ENCODE results near the gene MEF2C. TPM values are rescaled to one million over a fixed set of nuclear protein-coding genes. Genes with fewer than 3 reads are reported as not detected.
"Not testable (repeated sequence)": the region's sequence is repeated elsewhere in the genome, so short reads cannot be mapped to it uniquely, and the experiment has no call there.

Gene MEF2C
- total RNA-seq, 2 experiments from 2014 or later: 0.10 to 0.17 TPM

DNA sequence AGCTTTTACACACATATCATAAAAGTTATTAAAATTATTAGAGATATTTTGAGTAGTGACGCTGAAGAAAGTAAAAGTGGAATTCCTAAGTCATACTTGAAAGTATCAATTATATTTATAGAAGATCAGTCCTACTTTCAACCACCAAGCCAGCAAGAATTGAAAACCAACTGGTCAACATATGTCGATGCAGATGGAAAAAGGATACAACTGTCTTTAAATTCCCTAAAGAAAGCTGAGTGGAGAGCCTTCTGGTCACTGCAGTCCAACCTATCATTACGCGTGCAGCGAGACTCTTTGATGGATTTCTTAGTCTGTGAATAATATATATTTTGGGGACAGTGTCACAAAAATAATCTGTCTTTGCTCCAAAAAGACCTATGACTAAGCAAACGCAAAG lies 15.3 kb downstream of the MEF2C start:
- Mint-ChIP-seq H3K36me3 (ENCODE audit: low read depth) (no peaks in the 10 kb centered on the region), H3K27ac (no peak overlapping the region), H3K9me3 (no peaks in the 10 kb centered on the region), H3K4me3 (no peak overlapping the region), H3K27me3 (peaks cover 2% of the 10 kb centered on the region), H3K4me1 (no peaks in the 10 kb centered on the region)
- CTCF ChIA-PET: no interaction called here
- POLR2A ChIA-PET: no interaction called here
- DNase-seq: no peak

DNA sequence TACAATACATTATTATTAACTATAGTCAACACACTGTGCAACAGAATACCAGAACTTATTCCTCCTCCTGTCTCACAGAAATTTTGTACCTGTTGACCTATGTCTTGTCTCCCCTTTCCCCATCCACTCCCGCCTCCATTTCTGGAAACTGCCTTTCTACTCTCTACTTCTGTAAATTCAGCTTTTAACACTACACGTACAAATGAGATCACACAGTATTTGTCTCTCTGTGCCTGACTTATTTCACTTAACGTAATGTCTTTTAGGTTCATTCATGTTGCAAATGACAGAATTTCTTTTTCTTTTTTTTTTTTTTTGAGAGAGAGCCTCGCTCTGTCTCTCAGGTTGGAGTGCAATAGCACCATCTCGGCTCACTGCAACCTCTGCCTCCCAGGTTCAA lies 19.5 kb downstream of the MEF2C start:
- Mint-ChIP-seq H3K27me3 (no peaks in the 10 kb centered on the region), H3K4me1 (no peaks in the 10 kb centered on the region), H3K9me3 (no peaks in the 10 kb centered on the region), H3K36me3 (ENCODE audit: low read depth) (no peaks in the 10 kb centered on the region), H3K4me3 (no peak overlapping the region), H3K27ac (no peak overlapping the region)
- CTCF ChIA-PET: no interaction called here
- no peak for DNase-seq
- POLR2A ChIA-PET: no interaction called here

DNA sequence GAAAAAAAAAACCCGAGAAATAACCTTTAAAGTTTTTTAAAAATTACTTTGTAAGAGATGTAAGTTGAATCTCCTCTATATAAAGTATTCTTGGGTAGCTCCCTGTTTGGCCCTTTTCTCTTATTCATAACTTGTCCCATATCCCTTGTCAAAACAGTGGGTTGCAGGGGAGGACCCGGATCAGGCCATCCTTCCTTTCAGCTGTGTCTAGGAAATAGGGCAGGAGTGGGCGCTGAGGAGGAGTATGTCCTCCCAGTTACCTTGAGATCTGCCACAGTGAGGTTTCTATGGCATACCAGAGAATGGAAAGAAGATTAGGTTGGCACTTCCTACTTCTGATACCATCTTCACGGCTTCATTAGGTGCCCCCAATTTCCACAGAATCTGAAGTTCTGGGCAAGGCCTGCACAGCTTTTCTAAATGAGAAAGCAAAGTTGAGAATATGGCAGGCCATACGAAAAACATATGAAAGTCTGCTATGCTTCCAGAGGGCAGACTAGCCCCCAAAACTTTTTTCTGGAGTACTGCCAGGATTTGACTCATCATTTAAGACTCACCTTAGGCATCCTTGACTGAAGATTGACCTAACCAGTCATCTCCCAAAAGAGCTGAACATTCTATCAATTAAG lies 20.3 kb downstream of the MEF2C start:
- H3K27ac Mint-ChIP-seq: no peak overlapping the region
- no peaks in the 10 kb centered on the region for H3K36me3 Mint-ChIP-seq (ENCODE audit: low read depth)
- POLR2A ChIA-PET: no interaction called here
- no peaks in the 10 kb centered on the region for H3K9me3 Mint-ChIP-seq
- no peak for DNase-seq
- H3K4me1 Mint-ChIP-seq: no peaks in the 10 kb centered on the region
- no peaks in the 10 kb centered on the region for H3K27me3 Mint-ChIP-seq
- CTCF ChIA-PET: no interaction called here
- H3K4me3 Mint-ChIP-seq: no peak overlapping the region

DNA sequence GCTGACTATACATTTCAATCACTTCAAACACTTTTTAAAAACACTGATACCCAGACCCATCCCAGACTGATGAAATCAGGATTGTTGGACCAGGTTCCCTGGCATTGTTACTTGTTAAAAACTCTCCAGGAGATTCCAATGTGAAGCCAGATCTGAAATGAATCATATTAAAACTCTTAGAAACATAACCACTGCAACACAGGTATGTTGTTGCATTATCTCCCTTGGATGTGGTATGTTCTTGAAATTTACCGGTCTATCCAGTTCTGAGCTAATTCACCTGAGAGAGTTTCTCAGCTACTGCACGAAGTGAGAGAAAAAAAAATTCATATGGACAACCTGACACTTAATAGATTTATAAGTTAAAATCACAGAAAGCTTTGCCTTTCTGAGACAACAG lies 21.8 kb downstream of the MEF2C start:
- no peaks in the 10 kb centered on the region for H3K36me3 Mint-ChIP-seq (ENCODE audit: low read depth)
- no peak overlapping the region for H3K4me3 Mint-ChIP-seq
- H3K9me3 Mint-ChIP-seq: no peaks in the 10 kb centered on the region
- CTCF ChIA-PET: interaction anchor here (0.6 kb wide), 1 partner anchor 1220 kb away, joined by 3 read pairs; no protein-coding TSS in a partner anchor
- DNase-seq: no peak
- H3K27ac Mint-ChIP-seq: no peak overlapping the region
- no peaks in the 10 kb centered on the region for H3K4me1 Mint-ChIP-seq
- H3K27me3 Mint-ChIP-seq: no peaks in the 10 kb centered on the region
- POLR2A ChIA-PET: no interaction called here

DNA sequence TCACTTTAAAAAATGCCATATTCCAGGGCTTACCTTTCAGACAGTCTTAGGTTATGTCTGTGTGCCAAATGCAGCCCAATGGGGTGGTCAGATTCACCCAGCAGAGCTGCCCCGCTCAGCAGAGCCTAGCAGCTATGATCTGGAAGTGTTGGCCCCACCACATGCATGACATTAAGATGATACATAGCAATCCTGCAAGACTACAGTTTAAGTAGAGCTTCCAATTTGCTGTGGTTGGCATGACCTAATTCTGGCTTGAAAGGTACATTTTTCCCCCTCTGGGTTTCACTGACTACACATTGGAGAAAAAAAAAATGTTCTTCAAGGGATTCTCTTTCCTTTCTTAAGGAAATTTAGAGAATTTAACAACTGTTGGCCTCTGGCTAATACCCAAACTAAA lies 22.5 kb downstream of the MEF2C start:
- no peaks in the 10 kb centered on the region for H3K9me3 Mint-ChIP-seq
- H3K27ac Mint-ChIP-seq: no peak overlapping the region
- ChIA-PET POLR2A (interaction anchor here (0.7 kb wide), 1 partner anchor 1872 kb away, joined by 5 read pairs; no protein-coding TSS in a partner anchor), CTCF (interaction anchor here (0.6 kb wide), 1 partner anchor 1219 kb away, joined by 3 read pairs; no protein-coding TSS in a partner anchor)
- no peak overlapping the region for H3K4me3 Mint-ChIP-seq
- H3K36me3 Mint-ChIP-seq (ENCODE audit: low read depth): no peaks in the 10 kb centered on the region
- no peak for DNase-seq
- no peaks in the 10 kb centered on the region for H3K27me3 Mint-ChIP-seq
- no peaks in the 10 kb centered on the region for H3K4me1 Mint-ChIP-seq

DNA sequence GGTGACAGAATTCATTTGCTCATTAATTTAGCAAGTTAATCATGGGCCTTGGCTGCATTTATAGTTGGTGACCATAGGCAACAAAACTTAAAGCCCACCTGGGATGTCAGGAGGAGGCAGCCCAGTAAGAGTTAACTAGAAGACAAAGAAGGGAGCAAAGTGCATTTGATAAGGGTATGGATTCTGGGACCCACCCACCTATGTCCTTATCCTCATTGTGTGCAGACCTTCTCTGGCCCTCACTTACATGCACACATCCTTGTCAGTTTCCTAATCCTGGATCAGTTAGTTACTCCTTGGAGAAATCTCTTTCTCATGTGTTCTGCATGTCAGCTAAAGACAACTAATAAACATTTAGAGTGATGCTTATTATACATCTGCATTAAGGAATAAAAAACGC lies 24.6 kb downstream of the MEF2C start:
- CTCF ChIA-PET: no interaction called here
- no peaks in the 10 kb centered on the region for H3K4me1 Mint-ChIP-seq
- POLR2A ChIA-PET: no interaction called here
- no peak for DNase-seq
- no peak overlapping the region for H3K4me3 Mint-ChIP-seq
- no peaks in the 10 kb centered on the region for H3K9me3 Mint-ChIP-seq
- no peak overlapping the region for H3K27ac Mint-ChIP-seq
- H3K36me3 Mint-ChIP-seq (ENCODE audit: low read depth): no peaks in the 10 kb centered on the region
- peaks cover 3% of the 10 kb centered on the region for H3K27me3 Mint-ChIP-seq

DNA sequence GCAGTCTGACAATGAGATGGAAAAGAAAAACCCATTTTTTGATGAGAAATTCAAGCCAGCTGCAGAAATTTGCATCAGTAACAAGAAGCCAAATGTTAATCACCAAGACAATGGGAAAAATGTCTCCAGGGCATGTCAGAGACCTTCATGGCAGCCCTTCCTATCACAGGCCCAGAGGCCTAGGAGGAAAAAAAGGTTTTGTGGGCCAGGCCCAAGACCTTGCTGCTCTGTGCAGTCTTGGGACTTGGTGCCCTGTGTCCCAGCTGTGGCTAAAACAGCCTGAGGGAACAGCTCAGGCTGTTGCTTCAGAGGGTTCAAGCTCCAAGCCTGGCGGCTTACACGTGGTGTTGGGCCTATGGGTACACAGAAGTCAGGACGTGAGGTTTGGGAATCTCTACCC lies 26.6 kb downstream of the MEF2C start:
- CTCF ChIA-PET; H3K27me3 Mint-ChIP-seq; DNase-seq; H3K36me3 Mint-ChIP-seq (ENCODE audit: low read depth); H3K4me3 Mint-ChIP-seq; POLR2A ChIA-PET; H3K27ac Mint-ChIP-seq; H3K4me1 Mint-ChIP-seq; H3K9me3 Mint-ChIP-seq: not testable (repeated sequence)

DNA sequence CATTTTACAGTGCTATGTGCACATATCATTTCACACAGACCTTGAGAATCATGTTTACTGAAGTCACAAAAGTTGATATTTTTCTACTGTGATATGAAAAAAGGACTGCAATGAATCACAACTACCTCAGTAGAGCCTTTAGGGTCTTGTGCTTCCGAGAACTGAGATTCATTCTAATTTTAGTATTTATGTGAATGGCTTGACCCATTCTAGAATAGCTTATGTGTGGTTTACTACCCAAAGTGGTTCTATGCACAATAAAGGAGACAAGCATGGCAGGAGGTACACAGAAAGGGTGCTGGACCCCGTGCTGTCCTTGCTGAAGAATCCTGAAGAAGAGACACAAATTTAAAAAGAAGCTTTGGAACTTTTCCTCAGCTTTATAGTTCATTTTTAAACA lies 28.2 kb downstream of the MEF2C start:
- H3K27me3 Mint-ChIP-seq: peaks cover 3% of the 10 kb centered on the region
- ChIA-PET POLR2A (no interaction called here), CTCF (no interaction called here)
- no peak overlapping the region for H3K27ac Mint-ChIP-seq
- H3K4me3 Mint-ChIP-seq: no peak overlapping the region
- no peaks in the 10 kb centered on the region for H3K36me3 Mint-ChIP-seq (ENCODE audit: low read depth)
- DNase-seq: no peak
- H3K4me1 Mint-ChIP-seq: no peaks in the 10 kb centered on the region
- H3K9me3 Mint-ChIP-seq: no peaks in the 10 kb centered on the region

DNA sequence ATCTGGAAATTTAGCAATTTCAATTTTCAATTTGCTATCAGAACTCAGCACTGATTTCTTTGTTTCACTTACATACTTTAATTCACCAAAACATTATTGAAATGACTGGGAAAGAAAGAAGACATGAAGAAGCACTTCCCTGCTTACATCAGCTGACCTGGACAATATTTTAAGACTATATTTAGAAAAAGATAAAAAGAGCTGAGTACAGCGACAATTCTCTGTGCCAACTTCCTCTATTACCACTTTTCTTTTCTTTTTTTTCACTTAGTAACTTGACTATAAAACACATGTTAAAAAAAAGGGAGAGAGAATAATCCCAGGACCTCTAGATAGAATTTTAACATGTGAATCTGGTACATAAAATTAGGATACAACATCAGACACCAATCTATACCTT lies 35.6 kb downstream of the MEF2C start:
- Mint-ChIP-seq H3K9me3 (no peaks in the 10 kb centered on the region), H3K27me3 (no peaks in the 10 kb centered on the region), H3K4me3 (no peak overlapping the region), H3K27ac (no peak overlapping the region), H3K36me3 (ENCODE audit: low read depth) (no peaks in the 10 kb centered on the region), H3K4me1 (peaks cover 3% of the 10 kb centered on the region)
- no peak for DNase-seq
- ChIA-PET CTCF (no interaction called here), POLR2A (no interaction called here)

DNA sequence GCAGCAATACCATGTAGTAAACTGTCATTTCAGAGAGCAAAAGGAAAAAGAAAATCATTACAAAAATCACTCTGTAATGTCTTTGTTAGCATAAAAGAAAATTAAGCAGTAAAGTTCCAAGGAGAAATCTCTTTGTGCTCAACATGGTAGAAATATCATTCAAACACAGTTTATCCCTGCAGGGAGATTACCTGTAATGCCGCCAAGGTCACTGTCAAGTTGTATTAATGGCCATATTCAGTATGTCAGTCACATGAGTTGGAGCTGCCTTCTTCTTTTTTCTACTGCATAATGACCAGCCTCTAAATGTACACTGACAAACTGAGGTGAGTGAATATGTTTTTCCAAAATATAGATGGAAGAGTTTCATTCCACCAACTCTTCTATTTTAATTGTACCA lies 36.5 kb downstream of the MEF2C start:
- no peaks in the 10 kb centered on the region for H3K36me3 Mint-ChIP-seq (ENCODE audit: low read depth)
- POLR2A ChIA-PET: no interaction called here
- H3K27ac Mint-ChIP-seq: no peak overlapping the region

DNA sequence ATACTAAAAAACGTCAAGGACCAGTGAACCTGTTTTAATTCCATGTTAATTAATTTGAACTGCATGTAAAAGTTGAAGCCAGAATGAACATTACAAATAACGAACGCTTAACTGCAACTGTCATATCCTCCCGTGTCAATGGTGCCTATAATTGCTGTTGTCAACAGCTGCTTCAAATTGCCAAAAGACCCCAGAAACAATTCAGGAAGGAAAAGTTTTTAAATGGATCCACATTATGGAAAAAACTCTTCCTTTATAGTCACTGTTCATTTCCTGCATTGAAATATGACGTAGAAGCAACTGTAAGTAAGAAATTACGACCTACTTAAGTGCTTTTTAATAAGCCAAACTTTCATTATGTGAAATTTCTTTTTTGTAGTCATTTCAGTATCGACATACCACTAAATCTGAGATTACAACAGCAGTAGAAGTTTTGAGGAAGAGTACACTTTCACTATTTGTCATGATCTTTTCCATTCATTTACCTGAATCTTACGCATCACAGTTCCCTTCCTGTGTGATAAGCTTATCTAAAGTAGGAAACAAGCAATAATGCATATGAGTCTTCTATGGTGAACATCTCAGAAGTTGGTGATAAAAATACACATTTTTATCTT lies 37.8 kb downstream of the MEF2C start:
- no peak overlapping the region for H3K27ac Mint-ChIP-seq
- peaks cover 2% of the 10 kb centered on the region for H3K27me3 Mint-ChIP-seq
- ChIA-PET CTCF (interaction anchor here (0.6 kb wide), 1 partner anchor 1350 kb away, joined by 3 read pairs; no protein-coding TSS in a partner anchor), POLR2A (interaction anchor here (0.8 kb wide), 1 partner anchor 563 kb away, joined by 4 read pairs; no protein-coding TSS in a partner anchor)
- peaks cover 3% of the 10 kb centered on the region for H3K4me1 Mint-ChIP-seq
- DNase-seq: no peak
- H3K9me3 Mint-ChIP-seq: no peaks in the 10 kb centered on the region
- H3K36me3 Mint-ChIP-seq (ENCODE audit: low read depth): no peaks in the 10 kb centered on the region
- H3K4me3 Mint-ChIP-seq: no peak overlapping the region

More for the DNA sequence above, 36.5 kb downstream of the MEF2C start:
- Mint-ChIP-seq H3K27me3 (no peaks in the 10 kb centered on the region), H3K4me3 (no peak overlapping the region), H3K9me3 (no peaks in the 10 kb centered on the region), H3K4me1 (peaks cover 3% of the 10 kb centered on the region)
- DNase-seq: no peak
- CTCF ChIA-PET: no interaction called here

DNA sequence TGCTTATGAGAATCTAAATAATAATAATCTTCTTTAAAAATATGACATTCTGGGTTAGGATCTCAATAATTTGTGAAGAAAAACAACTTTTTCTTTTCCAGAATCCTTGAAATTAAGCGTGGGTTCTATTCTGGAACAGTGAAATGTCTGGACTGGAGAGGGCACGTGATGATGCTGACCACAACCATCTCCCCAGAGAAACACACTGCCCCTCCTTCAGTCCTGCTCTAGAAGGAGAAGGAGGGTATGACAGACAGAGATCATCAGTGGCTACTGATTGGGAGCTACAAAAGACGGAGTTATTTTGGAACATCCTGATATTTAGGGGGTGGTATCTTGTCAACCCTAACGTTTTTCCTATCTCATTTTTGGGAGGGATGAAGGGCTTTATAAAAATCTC lies 40.2 kb downstream of the MEF2C start:
- POLR2A ChIA-PET: no interaction called here
- no peaks in the 10 kb centered on the region for H3K36me3 Mint-ChIP-seq (ENCODE audit: low read depth)
- peaks cover 8% of the 10 kb centered on the region for H3K27me3 Mint-ChIP-seq
- H3K4me3 Mint-ChIP-seq: no peak overlapping the region
- no peak overlapping the region for H3K27ac Mint-ChIP-seq
- peaks cover 3% of the 10 kb centered on the region for H3K4me1 Mint-ChIP-seq
- DNase-seq: no peak
- CTCF ChIA-PET: no interaction called here
- no peaks in the 10 kb centered on the region for H3K9me3 Mint-ChIP-seq

DNA sequence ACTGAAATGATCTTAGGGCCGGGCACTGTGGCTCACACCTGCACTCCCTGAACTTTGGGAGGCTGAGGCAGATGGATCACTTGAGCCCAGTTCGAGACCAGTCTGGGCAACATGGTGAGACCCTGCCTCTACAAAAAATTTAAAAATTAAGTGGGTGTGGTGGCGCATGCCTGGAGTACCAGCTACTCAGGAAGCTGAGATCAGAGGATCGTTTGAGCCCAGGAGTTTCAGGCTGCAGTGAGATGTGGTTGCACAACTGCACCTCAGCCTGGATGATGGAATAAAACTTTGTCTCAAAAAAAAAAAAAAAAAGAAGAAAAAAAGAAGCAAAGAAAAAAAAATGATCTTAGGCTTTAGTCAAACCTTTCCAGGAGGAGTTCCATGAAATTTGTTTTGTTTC lies 41.8 kb downstream of the MEF2C start:
- Mint-ChIP-seq H3K4me3 (no peak overlapping the region), H3K36me3 (ENCODE audit: low read depth) (no peaks in the 10 kb centered on the region), H3K4me1 (peaks cover 3% of the 10 kb centered on the region), H3K9me3 (no peaks in the 10 kb centered on the region), H3K27ac (no peak overlapping the region), H3K27me3 (peaks cover 8% of the 10 kb centered on the region)
- ChIA-PET POLR2A (no interaction called here), CTCF (no interaction called here)
- DNase-seq: no peak

DNA sequence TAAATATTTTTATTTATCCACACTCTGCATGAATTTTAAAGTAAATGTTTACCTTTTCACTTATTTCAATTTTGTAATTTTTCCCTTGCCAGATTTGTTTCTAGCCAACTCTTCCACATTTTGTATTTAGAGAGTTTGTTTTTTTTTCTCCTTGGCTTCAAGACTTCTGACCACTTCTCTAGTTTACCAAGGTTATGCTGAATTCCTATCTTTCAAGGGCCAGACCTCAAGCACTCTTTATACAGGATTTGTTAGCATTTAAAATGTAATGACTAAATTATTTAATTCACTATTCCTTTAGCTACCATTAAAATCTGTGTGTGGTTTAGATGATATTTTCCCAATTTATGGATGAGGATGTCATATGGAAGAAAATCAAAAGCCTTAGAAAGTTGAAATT lies 42.5 kb downstream of the MEF2C start:
- no peak overlapping the region for H3K4me3 Mint-ChIP-seq
- no peak for DNase-seq
- peaks cover 8% of the 10 kb centered on the region for H3K27me3 Mint-ChIP-seq
- peaks cover 3% of the 10 kb centered on the region for H3K4me1 Mint-ChIP-seq
- H3K36me3 Mint-ChIP-seq (ENCODE audit: low read depth): no peaks in the 10 kb centered on the region
- POLR2A ChIA-PET: no interaction called here
- H3K9me3 Mint-ChIP-seq: no peaks in the 10 kb centered on the region
- H3K27ac Mint-ChIP-seq: no peak overlapping the region
- CTCF ChIA-PET: interaction anchor here (1.0 kb wide), 1 partner anchor 32 kb away, joined by 3 read pairs; no protein-coding TSS in a partner anchor

Data from activated CD4-positive, alpha-beta T cell treated with anti-CD3 and anti-CD28 coated beads, Interleukin-2, amount 10 ng/mL, durations not matched to agents 7 days and 5 days (primary cell).